C4-2B (cell line): ENCODE data around the gene CFH.

Source experiments
- ZFX ChIP-seq: fragments of 450-650 bp; IDR thresholded peaks from 2 replicates; pipeline ENCODE4 v1.6.1; 2017
- TF ChIP-seq, protein P1 (sequence below): fragments of 450-650 bp; conservative IDR thresholded peaks from 2 replicates; pipeline ENCODE4 v1.5.1; 2017; ENCODE audit warnings: mild to moderate bottlenecking

DNA sequence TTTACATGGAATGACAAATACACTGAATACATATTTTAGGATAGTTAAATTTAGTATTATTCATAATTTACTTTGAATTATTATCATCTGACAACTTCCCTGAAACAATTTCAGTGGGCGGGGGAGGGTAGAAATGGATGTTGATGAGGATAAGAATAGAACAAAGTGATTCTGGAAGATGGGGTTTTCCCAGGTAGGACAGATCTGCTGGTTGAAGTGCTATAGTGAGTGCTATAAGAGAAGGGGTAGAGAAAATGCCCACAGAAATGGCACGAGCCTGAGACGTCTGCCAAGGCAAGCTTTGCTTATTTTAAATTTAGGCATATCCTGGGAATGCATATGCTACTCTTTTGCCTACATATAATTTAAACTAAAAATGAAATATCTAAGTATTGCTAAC, 3.2 kb downstream of the CFH start:
- TF ChIP-seq, protein P1, sequence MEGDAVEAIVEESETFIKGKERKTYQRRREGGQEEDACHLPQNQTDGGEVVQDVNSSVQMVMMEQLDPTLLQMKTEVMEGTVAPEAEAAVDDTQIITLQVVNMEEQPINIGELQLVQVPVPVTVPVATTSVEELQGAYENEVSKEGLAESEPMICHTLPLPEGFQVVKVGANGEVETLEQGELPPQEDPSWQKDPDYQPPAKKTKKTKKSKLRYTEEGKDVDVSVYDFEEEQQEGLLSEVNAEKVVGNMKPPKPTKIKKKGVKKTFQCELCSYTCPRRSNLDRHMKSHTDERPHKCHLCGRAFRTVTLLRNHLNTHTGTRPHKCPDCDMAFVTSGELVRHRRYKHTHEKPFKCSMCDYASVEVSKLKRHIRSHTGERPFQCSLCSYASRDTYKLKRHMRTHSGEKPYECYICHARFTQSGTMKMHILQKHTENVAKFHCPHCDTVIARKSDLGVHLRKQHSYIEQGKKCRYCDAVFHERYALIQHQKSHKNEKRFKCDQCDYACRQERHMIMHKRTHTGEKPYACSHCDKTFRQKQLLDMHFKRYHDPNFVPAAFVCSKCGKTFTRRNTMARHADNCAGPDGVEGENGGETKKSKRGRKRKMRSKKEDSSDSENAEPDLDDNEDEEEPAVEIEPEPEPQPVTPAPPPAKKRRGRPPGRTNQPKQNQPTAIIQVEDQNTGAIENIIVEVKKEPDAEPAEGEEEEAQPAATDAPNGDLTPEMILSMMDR: no peak
- TF ChIP-seq ZFX: no peak
